Thymus (tissue), 11 donors: ENCODE measurements around the gene AKAP13. TPM values are rescaled to one million over a fixed set of nuclear protein-coding genes. Genes with fewer than 3 reads are reported as not detected.
A peak's percentile ranks its signal among the peaks of the same experiment; 100 is the strongest.

ENCODE experiments used
- DNase-seq, 9 donors: peaks; one replicate each; pipeline ENCODE4 v3.0.0-alpha.2; 2013; ENCODE audit warnings: low spot score in 9 of 9, low read depth in 6 of 9, missing footprints in 1 of 9
- H3K27ac ChIP-seq, 2 donors: one replicate each; pipeline ENCODE4 v1.5.1; 2013; ENCODE audit warnings: control low read depth in 1 of 2, low read depth in 1 of 2, low read length in 1 of 2, mild to moderate bottlenecking in 1 of 2, moderate library complexity in 1 of 2
- H3K27me3 ChIP-seq, 2 donors: one replicate each; pipeline ENCODE4 v1.5.1; 2013; ENCODE audit warnings: low read length in 1 of 2; ENCODE audit not compliant: control insufficient read depth in 2 of 2, insufficient read depth in 1 of 2
- H3K36me3 ChIP-seq, 2 donors: one replicate each; pipeline ENCODE4 v1.5.1; 2013; ENCODE audit warnings: low read length in 1 of 2, mild to moderate bottlenecking in 1 of 2, moderate library complexity in 1 of 2; ENCODE audit not compliant: control insufficient read depth in 2 of 2, insufficient read depth in 2 of 2
- H3K4me1 ChIP-seq, 2 donors: one replicate each; pipeline ENCODE4 v1.5.1; 2013; ENCODE audit warnings: low read length in 2 of 2; ENCODE audit not compliant: control insufficient read depth in 2 of 2, insufficient read depth in 2 of 2
- H3K4me3 ChIP-seq, 2 donors: one replicate each; pipeline ENCODE4 v1.5.1; 2013; ENCODE audit warnings: low read length in 2 of 2, control low read depth in 1 of 2, mild to moderate bottlenecking in 1 of 2
- H3K9me3 ChIP-seq, 2 donors: one replicate each; pipeline ENCODE4 v1.5.1; 2013; ENCODE audit warnings: low read length in 1 of 2, mild to moderate bottlenecking in 1 of 2; ENCODE audit not compliant: control insufficient read depth in 2 of 2, insufficient read depth in 1 of 2
- WGBS: extraction: QIAGEN DNeasy Blood & Tissue Kit; methylation state at CpG from one replicate; pipeline ENCODE4 v1.1.7; 2013; 5-methylcytosine and 5-hydroxymethylcytosine counted together
- polyA plus RNA-seq: library from polyadenylated mRNA; stranded (reverse); fragments of 200-250 nt; gene quantifications from one replicate; pipeline ENCODE4 v1.2.3, GENCODE V29; 2013
- total RNA-seq: library from RNA; stranded (reverse); fragments of 120-200 nt; gene quantifications from one replicate; pipeline ENCODE4 v1.2.4, GENCODE V29; 2013
- donor health status: healthy.

AKAP13 gene
- total and polyA plus RNA-seq, 2 donors = 49.8 to 63.8 TPM

- H3K9me3 ChIP-seq = no peaks in the 10 kb centered on the region
- peaks cover 0 to 16% of the 10 kb centered on the region in 2 donors for H3K36me3 ChIP-seq
- 62% methylated on average over 7 of the region's 7 CpGs for WGBS
- H3K4me3 ChIP-seq = no peak overlapping the region
- peak overlapping the region; percentile 50 to 71 for H3K27ac ChIP-seq
- H3K27me3 ChIP-seq = no peaks in the 10 kb centered on the region
- DNase-seq = peak in 1 of 9 donors; percentile 29
- H3K4me1 ChIP-seq = peaks cover 17 to 33% of the 10 kb centered on the region in 2 donors
Measured at GRCh38 chr15:85702321-85703101, 322.1 kb downstream of the AKAP13 start.

GRCh38 chr15:85704066-85704465 lies 323.7 kb downstream of the AKAP13 start:
- Histone ChIP-seq H3K27ac (no peak overlapping the region), H3K27me3 (no peaks in the 10 kb centered on the region)
- 85% methylated on average over 4 of the region's 4 CpGs for WGBS

GRCh38 chr15:85704720-85705429 lies 324.5 kb downstream of the AKAP13 start:
- no peak overlapping the region for H3K4me3 ChIP-seq
- H3K9me3 ChIP-seq = no peaks in the 10 kb centered on the region
- H3K27me3 ChIP-seq = no peaks in the 10 kb centered on the region
- peaks cover 20 to 44% of the 10 kb centered on the region in 2 donors for H3K4me1 ChIP-seq
- peaks cover 6 to 26% of the 10 kb centered on the region in 2 donors for H3K36me3 ChIP-seq
- no peak for DNase-seq
- 95% methylated on average over 3 of the region's 3 CpGs for WGBS
- peak overlapping the region in 1 of 2 donors; percentile 37 for H3K27ac ChIP-seq

More at GRCh38 chr15:85704066-85704465, 323.7 kb downstream of the AKAP13 start:
- DNase-seq = no peak
- no peak overlapping the region for H3K4me3 ChIP-seq
- H3K9me3 ChIP-seq = no peaks in the 10 kb centered on the region
- peaks cover 6 to 19% of the 10 kb centered on the region in 2 donors for H3K36me3 ChIP-seq
- H3K4me1 ChIP-seq = peaks cover 20 to 44% of the 10 kb centered on the region in 2 donors

GRCh38 chr15:85706779-85707518 lies 326.5 kb downstream of the AKAP13 start:
- H3K9me3 ChIP-seq = no peaks in the 10 kb centered on the region
- WGBS = 6% methylated on average over 5 of the region's 5 CpGs
- H3K4me3 ChIP-seq = peak overlapping the region; percentile 17 to 39
- peak in 3 of 9 donors; percentile 40 to 74 (median 57) for DNase-seq
- no peaks in the 10 kb centered on the region for H3K27me3 ChIP-seq
- peak overlapping the region; percentile 90 to 92 for H3K27ac ChIP-seq
- peaks cover 12 to 31% of the 10 kb centered on the region in 2 donors for H3K36me3 ChIP-seq
- H3K4me1 ChIP-seq = peaks cover 20 to 41% of the 10 kb centered on the region in 2 donors

GRCh38 chr15:85707519-85708338 lies 327.3 kb downstream of the AKAP13 start:
- Histone ChIP-seq H3K9me3 (no peaks in the 10 kb centered on the region), H3K4me1 (peaks cover 14 to 36% of the 10 kb centered on the region in 2 donors), H3K27ac (peak overlapping the region; percentile 90 to 92), H3K27me3 (no peaks in the 10 kb centered on the region), H3K4me3 (peak overlapping the region; percentile 17 to 39), H3K36me3 (peaks cover 12 to 36% of the 10 kb centered on the region in 2 donors)
- WGBS = 45% methylated on average over 8 of the region's 8 CpGs
- peak in 1 of 9 donors; percentile 73 for DNase-seq

GRCh38 chr15:85708402-85708941 lies 328.1 kb downstream of the AKAP13 start:
- Histone ChIP-seq H3K36me3 (peaks cover 12 to 41% of the 10 kb centered on the region in 2 donors), H3K27ac (peak overlapping the region; percentile 67 to 90), H3K9me3 (no peaks in the 10 kb centered on the region), H3K4me1 (peaks cover 14 to 32% of the 10 kb centered on the region in 2 donors), H3K4me3 (no peak overlapping the region), H3K27me3 (no peaks in the 10 kb centered on the region)
- WGBS = 94% methylated on average over 6 of the region's 6 CpGs
- no peak for DNase-seq

GRCh38 chr15:85709250-85709649 lies 328.8 kb downstream of the AKAP13 start:
- Histone ChIP-seq H3K4me1 (peaks cover 14 to 27% of the 10 kb centered on the region in 2 donors), H3K4me3 (no peak overlapping the region), H3K27me3 (no peaks in the 10 kb centered on the region), H3K9me3 (no peaks in the 10 kb centered on the region), H3K27ac (no peak overlapping the region), H3K36me3 (peaks cover 15 to 43% of the 10 kb centered on the region in 2 donors)
- WGBS = 96% methylated on average over 2 of the region's 2 CpGs
- no peak for DNase-seq

- no peak overlapping the region for H3K27ac ChIP-seq
- 98% methylated on average over 7 of the region's 7 CpGs for WGBS
- H3K4me3 ChIP-seq = no peak overlapping the region
- no peak for DNase-seq
- H3K36me3 ChIP-seq = peaks cover 15 to 45% of the 10 kb centered on the region in 2 donors
- H3K9me3 ChIP-seq = no peaks in the 10 kb centered on the region
- H3K27me3 ChIP-seq = no peaks in the 10 kb centered on the region
- H3K4me1 ChIP-seq = peaks cover 11 to 26% of the 10 kb centered on the region in 2 donors
Measured at GRCh38 chr15:85710340-85710842, 330.0 kb downstream of the AKAP13 start.
